Measurements from ENCODE around the gene ADARB2. TPM values are rescaled to one million over a fixed set of nuclear protein-coding genes. Genes with fewer than 3 reads are reported as not detected.

The ADARB2 gene
- polyA plus RNA-seq, 1 of the 3 experiments (the other 2 are of a cell fraction), result not detected

- TF ChIP-seq REST (IDR thresholded peaks at IDR 0.05; ENCODE audit: low read depth, low read length) (no peak), POLR2AphosphoS5 (IDR thresholded peaks at IDR 0.05; ENCODE audit: low read depth, low read length) (no peak), JUND (IDR thresholded peaks at IDR 0.05) (no peak), CTCF (IDR thresholded peaks at IDR 0.05) (no peak)
Observed at GRCh38 chr10:1280466-1281404, 456.6 kb downstream of the ADARB2 start (continued).

GRCh38 chr10:1278306-1278705 is 459.0 kb downstream of the ADARB2 start:
- H3K9ac ChIP-seq, result no peak overlapping the region
- no peaks in the 10 kb centered on the region for H3K9me3 ChIP-seq
- H3K27me3 ChIP-seq (ENCODE audit: insufficient read depth), result no peaks in the 10 kb centered on the region
- no peak overlapping the region for H3K4me2 ChIP-seq
- no peaks in the 10 kb centered on the region for H3K79me2 ChIP-seq (ENCODE audit: insufficient read depth)
- ChIA-PET CTCF (no interaction called here), POLR2A (interaction anchor here (1.0 kb wide), 1 partner anchor 10 kb away, joined by 5 read pairs; no protein-coding TSS in a partner anchor)
- H3F3A ChIP-seq (replicated peaks; ENCODE audit: insufficient read depth), result no peaks in the 10 kb centered on the region
- H2AFZ ChIP-seq (ENCODE audit: low read depth), result no peak overlapping the region
- peaks cover 0 to 46% of the 10 kb centered on the region in 2 experiments; a peak in 2 of 4 replicates for H3K4me1 ChIP-seq (ENCODE audit: control insufficient read depth in 1 of 2, insufficient read depth in 2 of 2, low read depth in 1 of 2, low read length in 1 of 2)
- H3K9me2 ChIP-seq, result no peaks in the 10 kb centered on the region
- WGBS (ENCODE audit: low lambda C conversion rate), result 6% methylated on average over 3 of the region's 3 CpGs
- no peaks in the 10 kb centered on the region for H3K36me3 ChIP-seq (replicated peaks in 1 of 2; ENCODE audit: control insufficient read depth in 1 of 2, insufficient read depth in 2 of 2, low read length in 1 of 2)
- peak; percentile 88 for TF ChIP-seq RCOR1 (IDR thresholded peaks at IDR 0.05; ENCODE audit: low read length)
- no peak for TF ChIP-seq CTCF (IDR thresholded peaks at IDR 0.05)
- TF ChIP-seq TCF12 (IDR thresholded peaks at IDR 0.05), result peak; percentile 46; the same call in 1 of the 2 replicates
- peak; percentile 77 for TF ChIP-seq GATA2 (CRISPR knock-in tag; IDR thresholded peaks at IDR 0.05)
- TF ChIP-seq CHD2 (IDR thresholded peaks at IDR 0.05; ENCODE audit: low read length, partially characterized antibody), result peak; percentile 73
- TF ChIP-seq NRF1 (IDR thresholded peaks at IDR 0.05; ENCODE audit: low read depth, low read length), result no peak
- no peak for TF ChIP-seq JUND (IDR thresholded peaks at IDR 0.05)
- peak; percentile 17; the same call in 1 of the 2 replicates for TF ChIP-seq RAD21 (IDR thresholded peaks at IDR 0.05; ENCODE audit: low read length)
- TF ChIP-seq SMC3 (IDR thresholded peaks at IDR 0.05; ENCODE audit: low read depth, low read length), result no peak
- TF ChIP-seq USF1 (IDR thresholded peaks at IDR 0.05; ENCODE audit: borderline replicate concordance, low read depth), result no peak
- peak in 1 of 2 experiments; percentile 96; a peak in 2 of 4 replicates for TF ChIP-seq EP300 (IDR thresholded peaks at IDR 0.05; ENCODE audit: borderline replicate concordance in 1 of 2, low read depth in 1 of 2, low read length in 1 of 2)
- TF ChIP-seq FOXJ3 (CRISPR knock-in tag; IDR thresholded peaks at IDR 0.05), result peak; percentile 92; the same call in 1 of the 2 replicates
- TF ChIP-seq POLR2AphosphoS5 (IDR thresholded peaks at IDR 0.05; ENCODE audit: low read depth, low read length), result no peak
- DNase-seq, result peak; percentile 69
- H3K4me3 ChIP-seq (ENCODE audit: low read depth in 2 of 2, low read length in 1 of 2), result no peak overlapping the region
- H4K20me1 ChIP-seq (ENCODE audit: insufficient read depth), result no peaks in the 10 kb centered on the region
- H3K27ac ChIP-seq (ENCODE audit: low read depth in 2 of 2, low read length in 1 of 2), result peak overlapping the region in 1 of 2 experiments; percentile 97; a peak in 2 of 4 replicates
